Measurements from ENCODE around the gene C4orf50. TPM values are rescaled to one million over a fixed set of nuclear protein-coding genes. Genes with fewer than 3 reads are reported as not detected.

C4orf50 gene
- total and polyA plus RNA-seq, 2 experiments from 2014 or later, result 0.06 to 0.31 TPM

DNA sequence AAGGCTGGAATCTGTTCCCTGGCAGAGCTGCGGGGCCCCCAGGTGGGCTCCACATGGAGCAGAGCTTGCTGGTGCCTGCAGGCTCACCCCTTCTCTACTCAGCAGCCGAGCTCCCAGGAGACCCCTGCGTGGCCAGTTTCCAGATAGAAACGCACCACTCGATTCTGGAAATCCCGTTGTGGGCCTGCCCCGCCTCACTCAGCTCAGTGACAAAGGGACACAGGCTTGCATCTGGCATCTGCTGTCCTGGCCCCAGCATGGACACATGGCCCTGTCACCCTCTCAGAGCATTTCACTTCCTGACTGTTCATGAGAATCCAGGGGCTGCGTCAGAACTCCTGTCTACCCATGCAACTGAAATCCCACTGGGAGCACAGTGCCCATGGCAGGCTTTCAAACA lies 20.5 kb upstream of the C4orf50 start:
- no peaks in the 10 kb centered on the region for H3K36me3 Mint-ChIP-seq (ENCODE audit: low read depth)
- Histone ChIP-seq H3K27ac (ENCODE audit: low read depth) (no peak overlapping the region), H3K4me1 (ENCODE audit: insufficient read depth) (no peaks in the 10 kb centered on the region), H3K4me2 (no peak overlapping the region), H3F3A (replicated peaks; ENCODE audit: low read depth) (no peaks in the 10 kb centered on the region), H3K79me2 (replicated peaks; ENCODE audit: insufficient read depth) (no peaks in the 10 kb centered on the region), H3K27me3 (ENCODE audit: insufficient read depth) (no peaks in the 10 kb centered on the region), H3K9me2 (ENCODE audit: insufficient read depth) (no peaks in the 10 kb centered on the region), H4K20me1 (replicated peaks; ENCODE audit: insufficient read depth) (no peaks in the 10 kb centered on the region), H2AFZ (no peak overlapping the region), H3K4me3 (no peak overlapping the region), H3K36me3 (ENCODE audit: insufficient read depth) (no peaks in the 10 kb centered on the region)
- no peaks in the 10 kb centered on the region for H3K9me3 Mint-ChIP-seq
- no peak overlapping the region for H3K4me3 Mint-ChIP-seq
- H3K27ac Mint-ChIP-seq, result no peak overlapping the region
- peaks cover 5% of the 10 kb centered on the region for H3K27me3 Mint-ChIP-seq (ENCODE audit: insufficient read depth, low read depth, poor library complexity)
- TF ChIP-seq ZNF331 (CRISPR knock-in tag; IDR thresholded peaks at IDR 0.05; ENCODE audit: low read depth), result no peak
- TF ChIP-seq EZH2 (IDR thresholded peaks at IDR 0.05; ENCODE audit: low read depth, unreplicated experiment), result no peak
- no peak for TF ChIP-seq CREB1 (CRISPR knock-in tag; IDR thresholded peaks at IDR 0.05; ENCODE audit: low read depth)
- TF ChIP-seq ZNF114 (CRISPR knock-in tag; IDR thresholded peaks at IDR 0.05), result no peak
- TF ChIP-seq NANOG (IDR thresholded peaks at IDR 0.05; ENCODE audit: borderline replicate concordance), result no peak
- no peak for TF ChIP-seq JUNB (IDR thresholded peaks at IDR 0.05; ENCODE audit: unreplicated experiment)
- TF ChIP-seq, protein P1, sequence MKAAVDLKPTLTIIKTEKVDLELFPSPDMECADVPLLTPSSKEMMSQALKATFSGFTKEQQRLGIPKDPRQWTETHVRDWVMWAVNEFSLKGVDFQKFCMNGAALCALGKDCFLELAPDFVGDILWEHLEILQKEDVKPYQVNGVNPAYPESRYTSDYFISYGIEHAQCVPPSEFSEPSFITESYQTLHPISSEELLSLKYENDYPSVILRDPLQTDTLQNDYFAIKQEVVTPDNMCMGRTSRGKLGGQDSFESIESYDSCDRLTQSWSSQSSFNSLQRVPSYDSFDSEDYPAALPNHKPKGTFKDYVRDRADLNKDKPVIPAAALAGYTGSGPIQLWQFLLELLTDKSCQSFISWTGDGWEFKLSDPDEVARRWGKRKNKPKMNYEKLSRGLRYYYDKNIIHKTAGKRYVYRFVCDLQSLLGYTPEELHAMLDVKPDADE (IDR thresholded peaks at IDR 0.05), result no peak
- no peak for TF ChIP-seq STAT1 (IDR thresholded peaks at IDR 0.05; ENCODE audit: unreplicated experiment)
- H3K4me1 Mint-ChIP-seq, result peaks cover 5% of the 10 kb centered on the region; the same call in 2 of the 3 replicates
- DNase-seq (ENCODE audit: low spot score), result no peak
- no peak for ATAC-seq

DNA sequence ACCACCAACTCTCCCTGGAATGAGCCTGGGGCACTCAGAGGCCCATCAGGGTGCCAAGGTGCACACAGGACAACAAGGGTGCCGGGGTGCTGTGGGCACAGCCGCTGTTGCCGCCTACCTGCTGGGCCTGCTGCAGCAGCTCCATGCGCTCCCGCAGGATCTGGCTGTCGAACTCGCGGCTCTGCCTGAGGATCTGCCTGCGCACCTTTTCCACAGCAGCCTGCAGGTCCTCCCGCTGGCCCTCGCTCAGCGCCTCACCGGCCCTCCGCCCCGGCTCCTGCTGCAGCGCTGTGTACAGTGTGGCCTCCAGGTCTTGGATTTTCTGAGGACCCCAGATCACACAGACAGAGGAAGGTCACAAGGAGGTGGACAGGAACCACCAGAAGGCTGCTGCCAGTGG lies 17.6 kb upstream of the C4orf50 start:
- H3K4me2 ChIP-seq, result no peak overlapping the region
- H3K4me1 Mint-ChIP-seq, result peaks cover 5% of the 10 kb centered on the region; the same call in 2 of the 3 replicates
- no peaks in the 10 kb centered on the region for H3F3A ChIP-seq (replicated peaks; ENCODE audit: low read depth)
- DNase-seq (ENCODE audit: low spot score) (no peak), ATAC-seq (peak; percentile 46)
- no peaks in the 10 kb centered on the region for H3K27me3 ChIP-seq (ENCODE audit: insufficient read depth)
- H3K4me3 Mint-ChIP-seq, result no peak overlapping the region
- no peak overlapping the region for H3K27ac Mint-ChIP-seq
- no peaks in the 10 kb centered on the region for H3K9me3 Mint-ChIP-seq
- H2AFZ ChIP-seq, result no peak overlapping the region
- H3K27ac ChIP-seq (ENCODE audit: low read depth), result no peak overlapping the region
- H3K36me3 Mint-ChIP-seq (ENCODE audit: low read depth), result no peaks in the 10 kb centered on the region
- no peaks in the 10 kb centered on the region for H3K79me2 ChIP-seq (replicated peaks; ENCODE audit: insufficient read depth)
- H3K4me1 ChIP-seq (ENCODE audit: insufficient read depth), result no peaks in the 10 kb centered on the region
- H4K20me1 ChIP-seq (replicated peaks; ENCODE audit: insufficient read depth), result no peaks in the 10 kb centered on the region; the same call in 1 of the 2 replicates
- H3K9me2 ChIP-seq (ENCODE audit: insufficient read depth), result no peaks in the 10 kb centered on the region
- peaks cover 7% of the 10 kb centered on the region for H3K27me3 Mint-ChIP-seq (ENCODE audit: insufficient read depth, low read depth, poor library complexity)
- H3K4me3 ChIP-seq, result no peak overlapping the region
- H3K36me3 ChIP-seq (ENCODE audit: insufficient read depth), result no peaks in the 10 kb centered on the region
- TF ChIP-seq NANOG (IDR thresholded peaks at IDR 0.05; ENCODE audit: borderline replicate concordance), result no peak
- TF ChIP-seq EZH2phosphoT487 (IDR thresholded peaks at IDR 0.05; ENCODE audit: unreplicated experiment), result no peak
- no peak for TF ChIP-seq CREB1 (CRISPR knock-in tag; IDR thresholded peaks at IDR 0.05; ENCODE audit: low read depth)
- TF ChIP-seq, protein P2, sequence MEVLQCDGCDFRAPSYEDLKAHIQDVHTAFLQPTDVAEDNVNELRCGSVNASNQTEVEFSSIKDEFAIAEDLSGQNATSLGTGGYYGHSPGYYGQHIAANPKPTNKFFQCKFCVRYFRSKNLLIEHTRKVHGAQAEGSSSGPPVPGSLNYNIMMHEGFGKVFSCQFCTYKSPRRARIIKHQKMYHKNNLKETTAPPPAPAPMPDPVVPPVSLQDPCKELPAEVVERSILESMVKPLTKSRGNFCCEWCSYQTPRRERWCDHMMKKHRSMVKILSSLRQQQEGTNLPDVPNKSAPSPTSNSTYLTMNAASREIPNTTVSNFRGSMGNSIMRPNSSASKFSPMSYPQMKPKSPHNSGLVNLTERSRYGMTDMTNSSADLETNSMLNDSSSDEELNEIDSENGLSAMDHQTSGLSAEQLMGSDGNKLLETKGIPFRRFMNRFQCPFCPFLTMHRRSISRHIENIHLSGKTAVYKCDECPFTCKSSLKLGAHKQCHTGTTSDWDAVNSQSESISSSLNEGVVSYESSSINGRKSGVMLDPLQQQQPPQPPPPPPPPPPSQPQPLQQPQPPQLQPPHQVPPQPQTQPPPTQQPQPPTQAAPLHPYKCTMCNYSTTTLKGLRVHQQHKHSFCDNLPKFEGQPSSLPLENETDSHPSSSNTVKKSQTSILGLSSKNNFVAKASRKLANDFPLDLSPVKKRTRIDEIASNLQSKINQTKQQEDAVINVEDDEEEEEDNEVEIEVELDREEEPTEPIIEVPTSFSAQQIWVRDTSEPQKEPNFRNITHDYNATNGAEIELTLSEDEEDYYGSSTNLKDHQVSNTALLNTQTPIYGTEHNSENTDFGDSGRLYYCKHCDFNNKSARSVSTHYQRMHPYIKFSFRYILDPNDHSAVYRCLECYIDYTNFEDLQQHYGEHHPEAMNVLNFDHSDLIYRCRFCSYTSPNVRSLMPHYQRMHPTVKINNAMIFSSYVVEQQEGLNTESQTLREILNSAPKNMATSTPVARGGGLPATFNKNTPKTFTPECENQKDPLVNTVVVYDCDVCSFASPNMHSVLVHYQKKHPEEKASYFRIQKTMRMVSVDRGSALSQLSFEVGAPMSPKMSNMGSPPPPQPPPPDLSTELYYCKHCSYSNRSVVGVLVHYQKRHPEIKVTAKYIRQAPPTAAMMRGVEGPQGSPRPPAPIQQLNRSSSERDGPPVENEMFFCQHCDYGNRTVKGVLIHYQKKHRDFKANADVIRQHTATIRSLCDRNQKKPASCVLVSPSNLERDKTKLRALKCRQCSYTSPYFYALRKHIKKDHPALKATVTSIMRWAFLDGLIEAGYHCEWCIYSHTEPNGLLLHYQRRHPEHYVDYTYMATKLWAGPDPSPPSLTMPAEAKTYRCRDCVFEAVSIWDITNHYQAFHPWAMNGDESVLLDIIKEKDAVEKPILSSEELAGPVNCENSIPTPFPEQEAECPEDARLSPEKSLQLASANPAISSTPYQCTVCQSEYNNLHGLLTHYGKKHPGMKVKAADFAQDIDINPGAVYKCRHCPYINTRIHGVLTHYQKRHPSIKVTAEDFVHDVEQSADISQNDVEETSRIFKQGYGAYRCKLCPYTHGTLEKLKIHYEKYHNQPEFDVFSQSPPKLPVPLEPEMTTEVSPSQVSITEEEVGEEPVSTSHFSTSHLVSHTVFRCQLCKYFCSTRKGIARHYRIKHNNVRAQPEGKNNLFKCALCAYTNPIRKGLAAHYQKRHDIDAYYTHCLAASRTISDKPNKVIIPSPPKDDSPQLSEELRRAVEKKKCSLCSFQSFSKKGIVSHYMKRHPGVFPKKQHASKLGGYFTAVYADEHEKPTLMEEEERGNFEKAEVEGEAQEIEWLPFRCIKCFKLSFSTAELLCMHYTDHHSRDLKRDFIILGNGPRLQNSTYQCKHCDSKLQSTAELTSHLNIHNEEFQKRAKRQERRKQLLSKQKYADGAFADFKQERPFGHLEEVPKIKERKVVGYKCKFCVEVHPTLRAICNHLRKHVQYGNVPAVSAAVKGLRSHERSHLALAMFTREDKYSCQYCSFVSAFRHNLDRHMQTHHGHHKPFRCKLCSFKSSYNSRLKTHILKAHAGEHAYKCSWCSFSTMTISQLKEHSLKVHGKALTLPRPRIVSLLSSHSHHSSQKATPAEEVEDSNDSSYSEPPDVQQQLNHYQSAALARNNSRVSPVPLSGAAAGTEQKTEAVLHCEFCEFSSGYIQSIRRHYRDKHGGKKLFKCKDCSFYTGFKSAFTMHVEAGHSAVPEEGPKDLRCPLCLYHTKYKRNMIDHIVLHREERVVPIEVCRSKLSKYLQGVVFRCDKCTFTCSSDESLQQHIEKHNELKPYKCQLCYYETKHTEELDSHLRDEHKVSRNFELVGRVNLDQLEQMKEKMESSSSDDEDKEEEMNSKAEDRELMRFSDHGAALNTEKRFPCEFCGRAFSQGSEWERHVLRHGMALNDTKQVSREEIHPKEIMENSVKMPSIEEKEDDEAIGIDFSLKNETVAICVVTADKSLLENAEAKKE (CRISPR knock-in tag; IDR thresholded peaks at IDR 0.05), result no peak
- TF ChIP-seq EZH2 (IDR thresholded peaks at IDR 0.05; ENCODE audit: low read depth, unreplicated experiment), result no peak
- TF ChIP-seq JUNB (IDR thresholded peaks at IDR 0.05; ENCODE audit: unreplicated experiment), result no peak
- TF ChIP-seq ZNF331 (CRISPR knock-in tag; IDR thresholded peaks at IDR 0.05; ENCODE audit: low read depth), result no peak
- no peak for TF ChIP-seq POLR2AphosphoS5 (IDR thresholded peaks at IDR 0.05; ENCODE audit: low read depth)
- TF ChIP-seq STAT1 (IDR thresholded peaks at IDR 0.05; ENCODE audit: unreplicated experiment), result no peak

Data from GM23338 (cell line).